Activated B cell treated with CpG ODN at 0.5 μM for 24 hours (primary cell): ENCODE measurements around the gene REEP6. TPM values are rescaled to one million over a fixed set of nuclear protein-coding genes. Genes with fewer than 3 reads are reported as not detected.
A peak's percentile ranks its signal among the peaks of the same experiment; 100 is the strongest.

Source experiments
- ATAC-seq: fragments of 200-7000 bp; cut with Tn5 transposase; one replicate; pipeline ENCODE4 v1.10.0; 2021; ENCODE audit warnings: low read depth, mild to moderate bottlenecking, moderate library complexity
- CTCF ChIA-PET: fragments of 350-600 bp; sonication (Branson Sonifier 250); formaldehyde crosslinking; loops from one replicate; lab custom pipeline; 2021; ENCODE audit warnings: antibody characterized with exemption; lab: Charles Lee
- POLR2A ChIA-PET: fragments of 350-600 bp; sonication (Branson Sonifier 250); formaldehyde crosslinking; loops from one replicate; lab custom pipeline; 2021; ENCODE audit warnings: antibody characterized with exemption; lab: Charles Lee
- DNase-seq: peaks from one replicate; pipeline ENCODE4 v3.0.0; 2022
- H3K27ac Mint-ChIP-seq: one replicate; pipeline ENCODE4 v1.8.0; 2020; ENCODE audit warnings: mixed read lengths
- H3K27me3 Mint-ChIP-seq: one replicate; pipeline ENCODE4 v1.8.0; 2021; ENCODE audit warnings: mixed read lengths
- H3K36me3 Mint-ChIP-seq: one replicate; pipeline ENCODE4 v1.8.0; 2021; ENCODE audit warnings: low read depth, mixed read lengths
- H3K4me1 Mint-ChIP-seq: one replicate; pipeline ENCODE4 v1.8.0; 2021; ENCODE audit warnings: mixed read lengths
- H3K4me3 Mint-ChIP-seq: one replicate; pipeline ENCODE4 v1.8.0; 2020; ENCODE audit warnings: mild to moderate bottlenecking, mixed read lengths
- H3K9me3 Mint-ChIP-seq: one replicate; pipeline ENCODE4 v1.8.0; 2020; ENCODE audit warnings: mixed read lengths
- intact Hi-C: fragments of 100-400 bp; cut with micrococcal nuclease; formaldehyde crosslinking; loops from one replicate; pipeline ENCODE4 v1.15.1; 2024
- total RNA-seq: library from RNA; stranded (reverse); gene quantifications from 2 replicates; pipeline ENCODE4 v1.2.3, GENCODE V29; 2022
- TF ChIP-seq, protein P1 (sequence below): fragments of 200-600 bp; IDR thresholded peaks from one replicate; pipeline ENCODE4 v1.8.0; 2022; ENCODE audit warnings: antibody characterized with exemption, mild to moderate bottlenecking

Gene REEP6
- total RNA-seq, 1 donor from 2014 or later, result 1.1 TPM

GRCh38 chr19:1446713-1447481 lies 44.1 kb upstream of the REEP6 start:
- Mint-ChIP-seq H3K4me1 (peaks cover 30% of the 10 kb centered on the region), H3K27ac (no peak overlapping the region), H3K36me3 (peaks cover 10% of the 10 kb centered on the region), H3K4me3 (peak overlapping the region; percentile 15), H3K9me3 (no peaks in the 10 kb centered on the region), H3K27me3 (peaks cover 36% of the 10 kb centered on the region)
- POLR2A ChIA-PET, result no interaction called here
- DNase-seq (peak; percentile 14), ATAC-seq (no peak)
- TF ChIP-seq, protein P1, sequence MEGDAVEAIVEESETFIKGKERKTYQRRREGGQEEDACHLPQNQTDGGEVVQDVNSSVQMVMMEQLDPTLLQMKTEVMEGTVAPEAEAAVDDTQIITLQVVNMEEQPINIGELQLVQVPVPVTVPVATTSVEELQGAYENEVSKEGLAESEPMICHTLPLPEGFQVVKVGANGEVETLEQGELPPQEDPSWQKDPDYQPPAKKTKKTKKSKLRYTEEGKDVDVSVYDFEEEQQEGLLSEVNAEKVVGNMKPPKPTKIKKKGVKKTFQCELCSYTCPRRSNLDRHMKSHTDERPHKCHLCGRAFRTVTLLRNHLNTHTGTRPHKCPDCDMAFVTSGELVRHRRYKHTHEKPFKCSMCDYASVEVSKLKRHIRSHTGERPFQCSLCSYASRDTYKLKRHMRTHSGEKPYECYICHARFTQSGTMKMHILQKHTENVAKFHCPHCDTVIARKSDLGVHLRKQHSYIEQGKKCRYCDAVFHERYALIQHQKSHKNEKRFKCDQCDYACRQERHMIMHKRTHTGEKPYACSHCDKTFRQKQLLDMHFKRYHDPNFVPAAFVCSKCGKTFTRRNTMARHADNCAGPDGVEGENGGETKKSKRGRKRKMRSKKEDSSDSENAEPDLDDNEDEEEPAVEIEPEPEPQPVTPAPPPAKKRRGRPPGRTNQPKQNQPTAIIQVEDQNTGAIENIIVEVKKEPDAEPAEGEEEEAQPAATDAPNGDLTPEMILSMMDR, result no peak
- CTCF ChIA-PET, result no interaction called here
- intact Hi-C loops, result no loop called here

DNA sequence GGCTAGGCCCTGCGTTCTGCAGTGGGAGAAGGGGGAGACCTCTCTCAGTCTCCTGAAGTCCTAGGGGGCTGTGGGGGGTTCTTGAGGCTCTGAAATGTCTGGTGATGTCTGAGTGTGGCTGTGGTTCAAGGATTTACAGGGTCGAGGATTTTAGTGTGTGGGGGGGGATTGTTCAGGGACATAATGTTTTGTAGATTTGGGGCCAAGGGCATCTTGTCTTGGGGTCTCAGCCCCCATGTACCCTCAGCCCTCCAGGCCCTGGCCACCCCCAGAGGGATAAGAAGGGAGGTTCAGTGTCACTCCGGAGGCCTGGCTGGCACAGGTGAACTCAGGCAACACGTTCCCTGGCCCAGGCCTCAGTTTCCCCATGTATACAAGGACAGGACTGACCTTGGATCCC lies 43.5 kb upstream of the REEP6 start:
- CTCF ChIA-PET, result no interaction called here
- TF ChIP-seq, protein P1, result no peak
- Mint-ChIP-seq H3K4me1 (peaks cover 29% of the 10 kb centered on the region), H3K9me3 (no peaks in the 10 kb centered on the region), H3K27me3 (peaks cover 39% of the 10 kb centered on the region), H3K4me3 (no peak overlapping the region), H3K27ac (peak overlapping the region; percentile 35), H3K36me3 (peaks cover 4% of the 10 kb centered on the region)
- POLR2A ChIA-PET, result no interaction called here
- intact Hi-C loops, result no loop called here
- ATAC-seq (no peak), DNase-seq (no peak)

DNA sequence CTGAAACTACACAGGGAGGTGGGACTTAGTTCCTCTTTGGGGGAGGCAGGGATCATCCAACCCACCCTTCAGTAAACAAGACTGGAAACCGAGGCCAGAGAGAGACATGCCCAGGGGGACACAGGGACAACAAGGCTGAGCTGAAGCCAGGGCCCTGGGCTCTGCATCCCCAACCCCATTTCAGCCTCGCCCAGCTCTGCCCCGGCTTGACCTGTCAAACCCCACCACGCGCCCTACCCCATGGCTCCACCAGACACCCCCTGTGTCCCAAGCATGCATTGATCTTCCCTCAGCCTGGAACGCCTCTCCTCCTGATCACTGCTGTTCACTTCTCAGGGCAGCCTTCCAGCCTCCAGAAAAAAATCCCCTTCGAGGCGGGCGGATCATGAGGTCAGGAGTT lies 43.0 kb upstream of the REEP6 start:
- CTCF ChIA-PET, result no interaction called here
- Mint-ChIP-seq H3K36me3 (no peaks in the 10 kb centered on the region), H3K4me3 (no peak overlapping the region), H3K27me3 (peaks cover 44% of the 10 kb centered on the region), H3K9me3 (no peaks in the 10 kb centered on the region), H3K4me1 (peaks cover 28% of the 10 kb centered on the region), H3K27ac (no peak overlapping the region)
- ATAC-seq (no peak), DNase-seq (no peak)
- TF ChIP-seq, protein P1, result no peak
- POLR2A ChIA-PET, result interaction anchor here (1.3 to 1.7 kb wide), 2 partner anchors 145 to 179 kb away, joined by 4 to 7 read pairs; partner anchors contain the start of genes CIRBP and MBD3
- intact Hi-C loops, result no loop called here

- POLR2A ChIA-PET, result interaction anchor here (0.6 to 1.7 kb wide), 3 partner anchors 41 to 181 kb away, joined by 3 to 7 read pairs (median 4); partner anchors contain the start of genes CIRBP, MBD3 and REEP6
Observed at GRCh38 chr19:1449467-1450442, 41.2 kb upstream of the REEP6 start, which contains the start of gene APC2. Gene APC2 (plus strand): TSS chr19:1450121. CDS start chr19:1453002, 2,881 bp downstream.

More at GRCh38 chr19:1449467-1450442, 41.2 kb upstream of the REEP6 start, which contains the start of gene APC2:
- Mint-ChIP-seq H3K27me3 (peaks cover 47% of the 10 kb centered on the region), H3K36me3 (no peaks in the 10 kb centered on the region), H3K4me1 (peaks cover 33% of the 10 kb centered on the region), H3K27ac (no peak within 1 kb of the TSS), H3K9me3 (no peaks in the 10 kb centered on the region), H3K4me3 (peak within 1 kb of the TSS; percentile 44)
- ATAC-seq (no peak), DNase-seq (no peak)
- CTCF ChIA-PET, result no interaction called here
- intact Hi-C loops, result no loop called here
- TF ChIP-seq, protein P1, result no peak
